Measurements from ENCODE around the gene SCNN1A.

Gene SCNN1A

DNA sequence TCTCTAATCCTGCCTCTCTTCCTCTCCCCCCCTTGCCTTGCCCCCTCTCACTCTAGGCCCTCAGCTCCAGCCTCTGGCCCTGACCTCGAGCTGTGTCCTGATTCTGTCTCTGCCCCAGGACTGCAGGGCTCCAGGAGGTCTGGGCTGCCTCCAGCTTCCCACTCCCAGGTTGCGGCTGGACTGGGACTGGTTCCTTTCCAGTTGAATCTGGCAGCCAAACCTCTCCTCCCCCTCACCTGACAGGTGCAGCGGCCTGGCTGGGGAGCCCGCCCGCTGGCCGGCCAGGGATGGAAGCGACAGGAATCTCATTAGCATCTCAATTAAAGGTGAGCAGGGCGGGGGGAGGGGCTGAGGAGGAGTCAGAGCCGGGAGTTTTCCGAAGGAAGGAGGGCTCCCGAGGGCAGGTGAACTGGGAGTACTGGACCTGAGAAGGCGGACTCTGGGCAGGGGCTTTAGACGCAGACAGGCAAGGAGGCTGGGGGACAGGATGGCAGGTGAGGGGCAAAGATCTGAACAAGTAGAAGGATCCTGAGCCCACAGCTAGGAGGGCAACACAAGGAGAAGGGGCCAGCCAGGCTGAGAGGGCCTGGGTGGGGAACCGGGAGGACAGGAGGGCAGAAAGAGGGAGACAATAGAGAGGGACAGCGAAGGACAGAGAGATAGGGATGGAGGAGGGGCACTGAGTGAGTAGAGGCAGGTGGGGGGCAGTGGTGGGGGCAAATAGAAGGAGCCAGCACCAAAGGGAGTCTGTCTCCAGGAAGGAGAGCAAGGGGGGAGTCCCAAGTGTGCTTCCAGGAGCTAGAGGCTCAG lies at the start of gene SCNN1A:
Gene SCNN1A (minus strand): TSS at position 295 of the 810 bp plus-strand sequence. CDS start 780 bp downstream, outside the sequence.
- DNase-seq = no peak

DNA sequence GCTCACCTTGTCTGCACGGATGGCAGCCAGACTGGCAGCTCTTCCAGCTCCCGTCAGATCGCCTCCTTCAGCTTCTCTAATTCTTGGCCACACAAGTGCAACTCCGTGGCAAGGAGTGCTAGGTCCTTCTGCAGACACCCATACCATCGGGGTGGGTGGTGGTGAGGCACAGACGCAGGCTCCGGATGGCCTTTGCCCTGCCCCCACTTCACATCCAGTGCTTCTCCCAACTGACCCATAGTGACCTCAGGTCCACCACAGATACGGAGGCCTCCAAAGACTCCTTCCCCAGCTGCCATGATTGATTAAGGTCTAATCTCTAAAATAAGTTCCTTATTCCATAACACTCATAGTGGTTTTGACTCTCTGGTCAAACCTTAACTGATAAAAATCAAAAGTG lies 49.5 kb upstream of the SCNN1A start:
- no peak for DNase-seq

DNA sequence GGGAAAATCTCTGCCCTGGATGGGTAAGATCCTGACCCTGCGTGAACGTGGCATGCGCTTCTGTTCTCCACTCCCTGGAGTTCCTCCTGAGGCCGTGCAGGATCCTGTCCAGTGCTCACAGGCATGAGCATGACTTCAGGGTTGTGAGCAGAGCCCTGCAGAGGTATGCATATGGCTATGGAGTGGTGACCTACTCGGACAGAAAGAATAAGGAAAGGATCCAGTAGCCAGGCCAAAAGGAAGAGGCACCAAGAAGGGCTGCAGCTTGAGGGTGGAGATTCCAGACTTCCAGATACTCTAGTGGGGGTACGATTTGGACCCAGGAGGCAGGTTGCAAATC lies 48.6 kb upstream of the SCNN1A start:
- no peak for DNase-seq

DNA sequence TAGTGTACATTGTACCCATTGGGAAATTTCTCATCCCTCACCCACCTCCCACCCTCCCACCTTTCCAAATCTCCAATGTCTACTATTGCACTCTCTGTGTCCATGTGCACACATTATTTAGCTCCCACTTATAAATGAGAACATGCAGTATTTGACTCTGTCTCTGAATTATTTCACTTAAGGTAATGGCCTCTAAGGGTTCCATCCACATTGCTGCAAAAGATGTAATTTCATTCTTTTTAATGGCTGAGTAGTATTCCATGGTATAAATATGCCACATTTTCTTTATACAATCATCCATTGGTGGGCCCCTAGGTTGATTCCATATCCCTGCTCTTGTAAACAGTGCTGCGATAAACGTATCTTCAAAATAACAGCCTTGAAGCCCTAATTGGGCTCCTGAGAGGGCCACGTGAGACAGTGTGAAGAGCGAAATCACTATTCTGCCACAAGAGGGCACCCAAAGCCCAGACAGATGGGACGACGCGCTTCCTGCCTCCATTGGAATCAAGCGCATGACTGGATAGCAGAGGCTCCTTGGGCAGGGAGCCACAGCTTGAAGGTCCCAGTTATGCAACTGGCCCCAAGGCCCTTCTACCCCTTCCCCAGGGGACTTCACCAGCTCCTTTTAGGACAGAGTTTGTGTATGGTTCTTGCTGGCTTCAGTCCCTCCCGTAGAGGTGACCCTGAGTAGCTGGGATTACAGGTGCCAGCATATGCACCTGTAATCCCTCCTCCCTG lies 48.1 kb upstream of the SCNN1A start:
- DNase-seq = peak; percentile 64 to 89

DNA sequence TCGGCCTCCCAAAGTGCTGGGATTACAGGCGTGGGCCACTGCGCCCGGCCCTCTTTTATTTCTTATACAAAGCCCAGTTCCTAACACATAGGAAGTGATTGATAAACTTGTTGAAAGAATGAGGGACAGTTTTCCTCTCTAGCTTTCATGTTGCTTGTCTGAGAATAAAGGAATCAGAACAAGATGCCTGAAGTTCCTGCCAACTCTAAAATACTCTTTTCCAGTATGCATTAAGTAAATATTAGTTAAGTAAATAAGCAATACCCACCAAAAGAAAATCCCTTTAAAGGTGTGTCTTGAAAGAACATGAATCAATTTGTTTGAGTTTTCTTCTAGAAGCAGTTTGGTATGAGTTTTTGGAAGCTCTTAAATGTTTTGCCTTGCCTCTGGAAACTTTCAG lies 45.0 kb upstream of the SCNN1A start:
- DNase-seq = no peak

DNA sequence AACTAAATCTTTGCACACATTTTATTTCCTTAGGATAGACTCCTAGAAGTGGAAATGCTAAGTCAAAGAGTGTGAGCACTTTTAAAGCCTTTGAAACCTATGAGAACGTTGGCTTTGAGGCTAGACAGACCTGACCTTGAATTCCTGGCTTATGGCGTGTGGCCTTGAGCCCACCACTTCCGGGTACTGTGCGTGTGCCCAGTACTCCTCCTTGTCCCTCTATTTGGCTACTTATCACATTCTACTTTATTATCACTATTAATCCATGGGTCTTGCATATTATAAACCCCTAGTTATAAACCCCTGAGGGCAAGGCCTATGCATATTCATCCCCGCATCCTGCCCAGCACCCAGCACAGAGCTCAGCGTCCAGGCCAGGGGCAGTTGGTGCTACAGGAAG lies 43.4 kb upstream of the SCNN1A start:
- no peak for DNase-seq

DNA sequence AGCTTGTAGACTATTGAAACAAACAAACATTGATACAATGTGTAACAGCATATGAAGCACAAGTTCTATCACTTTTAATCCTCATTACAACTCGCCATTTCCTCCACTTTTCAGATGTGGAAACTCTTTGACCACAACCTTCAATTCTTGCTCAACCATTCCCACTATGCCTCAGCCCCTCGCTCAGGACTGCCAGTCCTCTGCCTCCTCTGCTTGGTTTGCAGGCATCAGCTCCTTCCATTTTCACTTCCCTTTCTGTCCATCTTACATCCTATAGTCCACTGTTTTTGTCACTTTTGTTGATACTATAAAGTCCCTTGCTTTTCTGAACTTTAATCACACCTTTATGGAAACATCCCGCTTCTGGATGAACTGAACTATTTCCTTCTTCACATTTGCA lies 41.2 kb upstream of the SCNN1A start:
- DNase-seq = no peak

DNA sequence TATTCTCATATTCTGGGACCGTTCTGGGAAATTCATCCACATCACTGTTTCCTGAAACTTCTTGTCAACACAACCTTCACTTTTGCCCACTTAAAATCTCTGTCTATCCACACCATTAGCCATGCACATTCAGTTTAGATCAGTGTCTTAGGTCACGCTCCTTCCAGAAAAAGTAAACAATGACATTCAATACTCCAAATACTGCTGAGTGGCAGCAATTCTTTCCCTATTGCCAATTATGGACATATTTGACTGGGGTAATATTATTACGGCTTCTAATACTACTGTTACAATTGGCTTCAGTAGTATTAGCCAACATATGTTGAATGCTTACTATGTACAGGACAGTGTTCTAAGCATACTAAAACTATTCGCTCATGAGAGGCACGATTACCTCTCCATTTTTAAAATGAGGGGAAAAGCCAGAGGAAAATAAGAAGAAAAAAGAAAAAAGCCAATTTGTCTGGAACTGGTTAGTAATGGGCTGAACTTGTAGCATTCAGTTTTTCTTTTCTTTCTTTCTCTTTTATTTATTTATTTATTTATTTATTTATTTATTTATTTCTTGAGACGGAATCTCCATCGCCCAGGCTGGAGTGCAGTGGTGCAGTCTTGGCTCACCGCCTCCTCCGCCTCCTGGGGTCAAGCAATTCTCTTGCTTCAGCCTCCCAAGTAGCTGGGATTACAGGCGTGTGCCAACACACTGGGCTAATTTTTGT lies 32.0 kb upstream of the SCNN1A start:
- no peak for DNase-seq

DNA sequence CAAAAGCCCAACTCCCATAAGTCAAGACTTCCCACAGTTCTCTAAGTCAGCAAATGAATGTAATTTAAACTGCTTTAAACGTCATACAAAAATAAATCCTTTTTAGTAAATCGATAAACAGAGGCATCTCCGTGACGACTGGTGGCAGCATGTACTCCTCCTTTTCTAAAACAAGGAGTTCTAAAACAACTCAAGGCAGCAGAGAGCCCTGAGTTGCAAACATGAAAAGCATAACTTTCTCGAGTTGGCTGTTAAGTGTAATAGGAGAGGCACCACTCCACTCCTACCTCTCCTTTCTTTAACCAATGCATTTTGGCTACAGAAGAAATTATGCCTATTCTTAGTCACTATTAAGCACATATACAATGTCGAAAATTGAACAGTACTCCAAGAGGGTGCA lies 30.6 kb upstream of the SCNN1A start:
- no peak for DNase-seq

DNA sequence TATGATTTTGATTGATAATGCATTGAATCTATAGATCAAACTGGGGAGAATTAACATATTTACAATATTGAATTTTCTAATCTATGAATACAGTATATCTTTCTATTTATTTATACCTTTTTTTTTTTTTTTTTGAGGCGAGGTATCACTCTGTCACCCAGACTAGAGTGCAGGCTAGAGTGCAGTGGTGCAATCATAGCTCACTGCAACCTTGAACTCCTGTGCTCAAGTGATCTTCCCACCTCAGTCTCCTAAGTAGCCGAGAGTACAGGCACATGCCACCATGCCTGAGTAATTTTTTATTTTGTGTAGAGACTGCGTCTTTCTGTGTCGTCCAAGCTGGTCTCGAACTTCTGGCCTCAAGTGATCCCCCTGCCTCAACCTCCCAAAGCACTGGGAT lies 29.0 kb upstream of the SCNN1A start:
- DNase-seq = no peak

DNA sequence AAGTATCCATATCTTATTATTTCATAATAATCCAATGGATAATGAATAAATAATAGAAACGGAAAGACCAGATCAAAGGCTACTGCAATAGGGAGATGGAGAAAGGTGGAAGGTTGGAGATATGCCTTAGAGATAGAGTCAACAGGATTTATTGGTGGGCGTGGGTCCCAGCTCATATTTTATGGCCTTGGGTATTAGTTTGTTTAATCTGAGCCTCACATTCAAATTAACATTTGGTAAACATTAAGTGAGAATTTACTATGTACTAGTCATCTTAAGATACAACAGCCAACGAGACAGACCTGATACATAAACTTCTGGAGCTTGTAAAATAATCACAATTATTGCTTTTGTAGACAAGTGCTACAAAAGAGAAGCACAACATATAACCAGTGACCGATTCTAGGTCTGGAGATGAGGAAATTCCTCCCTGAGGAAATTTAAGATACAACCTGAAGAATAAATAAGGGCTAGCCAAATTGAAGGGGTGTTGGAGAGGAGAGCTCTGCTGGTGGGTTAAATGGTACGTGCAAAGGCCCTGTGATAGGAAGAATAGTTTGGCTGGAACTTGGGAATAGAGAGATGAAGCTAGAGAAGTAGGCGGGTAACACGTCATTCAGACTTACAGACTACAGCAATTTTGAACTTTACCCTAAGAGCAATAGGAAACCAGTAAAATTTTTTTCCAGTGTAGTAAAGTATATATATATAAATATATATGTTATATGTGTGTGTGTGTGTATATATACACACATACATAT lies 24.7 kb upstream of the SCNN1A start:
- no peak for DNase-seq

DNA sequence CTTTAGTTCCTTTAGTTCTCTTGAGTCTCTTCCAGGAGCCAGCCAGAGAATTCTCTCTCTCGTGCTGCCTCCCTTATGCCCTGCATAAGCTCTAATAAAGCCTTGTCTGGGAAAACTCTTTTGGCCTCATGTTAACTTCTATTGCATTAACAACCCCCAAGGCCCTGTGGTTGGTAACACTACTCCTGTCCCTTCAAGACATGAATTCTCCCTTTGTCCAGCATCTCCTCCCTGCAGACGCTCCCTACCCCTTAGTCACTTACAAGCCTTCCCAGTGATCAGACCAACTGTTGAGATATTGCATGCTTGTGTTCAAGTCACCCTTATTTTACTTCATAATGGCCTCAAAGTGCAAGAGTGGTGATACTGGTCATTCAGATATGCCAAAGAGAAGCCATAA lies 20.7 kb upstream of the SCNN1A start:
- no peak for DNase-seq

DNA sequence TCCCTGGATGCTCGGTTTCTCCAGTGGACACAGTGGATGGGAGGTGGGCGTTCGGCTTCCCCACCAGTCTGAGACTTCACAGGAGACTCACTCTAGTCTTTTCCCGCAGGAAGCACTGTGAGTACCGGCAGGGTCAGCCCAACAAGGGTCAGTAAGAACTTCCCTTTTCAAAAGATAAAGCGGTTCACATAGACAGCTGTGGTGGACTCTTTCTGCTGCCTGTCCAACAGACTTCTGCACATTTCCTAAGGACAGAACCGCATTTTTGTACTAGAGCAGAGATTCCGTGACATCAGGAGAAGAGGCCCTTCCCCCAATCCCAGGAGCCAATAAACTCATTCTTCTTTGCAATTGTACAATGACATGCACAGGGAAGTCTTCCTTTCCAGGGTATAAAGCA lies 19.0 kb upstream of the SCNN1A start:
- DNase-seq = no peak

DNA sequence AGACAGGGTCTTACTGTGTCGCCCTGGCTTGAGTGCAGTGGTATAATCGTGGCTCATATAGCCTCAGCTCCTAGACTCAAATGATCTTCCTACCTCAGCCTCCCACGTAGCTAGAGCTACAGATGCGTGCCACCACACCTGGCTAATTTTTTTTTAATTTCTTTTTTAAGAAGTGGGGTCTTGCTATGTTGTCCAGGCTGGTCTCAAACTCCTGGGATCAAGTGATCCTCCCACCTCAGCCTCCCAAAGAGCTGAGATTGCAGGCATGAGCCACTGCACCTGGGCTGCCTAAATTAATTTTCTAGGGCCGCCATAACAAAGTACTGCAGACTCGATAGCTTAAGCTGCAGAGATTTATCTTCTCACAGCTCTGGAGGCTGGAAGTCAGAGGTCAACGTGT lies 17.7 kb upstream of the SCNN1A start:
- DNase-seq = no peak

DNA sequence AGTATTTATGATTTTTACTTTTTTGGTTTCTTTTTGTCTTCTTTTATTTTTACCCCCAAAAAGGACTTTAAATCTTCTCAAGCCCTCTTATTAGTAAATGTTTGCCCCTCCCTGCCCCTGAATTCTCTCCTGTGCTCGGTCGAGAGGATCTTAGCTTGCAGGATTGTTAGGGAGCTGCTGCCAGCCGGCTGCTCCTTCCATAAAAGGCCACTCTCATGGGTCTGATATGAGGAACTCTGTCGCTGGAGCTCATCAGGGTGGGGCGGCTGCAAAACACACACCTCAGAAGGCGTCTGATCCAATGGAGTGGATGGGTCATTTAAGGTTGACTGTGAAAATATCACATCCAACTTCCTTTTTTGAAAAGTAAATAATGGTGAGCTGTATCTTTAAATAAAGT lies 17.1 kb upstream of the SCNN1A start:
- no peak for DNase-seq

DNA sequence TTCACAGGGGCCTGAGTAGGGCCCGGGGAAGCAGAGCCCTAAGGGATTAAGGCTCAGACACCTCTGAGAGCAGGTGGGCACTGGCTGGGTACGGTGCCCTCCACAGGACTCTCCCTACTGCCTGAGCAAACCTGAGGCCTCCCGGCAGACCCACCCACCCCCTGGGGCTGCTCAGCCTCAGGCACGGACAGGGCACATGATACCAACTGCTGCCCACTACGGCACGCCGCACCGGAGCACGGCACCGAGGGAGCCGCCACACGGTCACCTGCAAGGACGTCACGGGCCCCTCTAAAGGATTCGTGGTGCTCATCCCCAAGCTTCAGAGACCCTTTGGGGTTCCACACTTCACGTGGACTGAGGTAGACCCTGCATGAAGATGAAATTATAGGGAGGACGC lies 15.7 kb upstream of the SCNN1A start:
- no peak for DNase-seq

DNA sequence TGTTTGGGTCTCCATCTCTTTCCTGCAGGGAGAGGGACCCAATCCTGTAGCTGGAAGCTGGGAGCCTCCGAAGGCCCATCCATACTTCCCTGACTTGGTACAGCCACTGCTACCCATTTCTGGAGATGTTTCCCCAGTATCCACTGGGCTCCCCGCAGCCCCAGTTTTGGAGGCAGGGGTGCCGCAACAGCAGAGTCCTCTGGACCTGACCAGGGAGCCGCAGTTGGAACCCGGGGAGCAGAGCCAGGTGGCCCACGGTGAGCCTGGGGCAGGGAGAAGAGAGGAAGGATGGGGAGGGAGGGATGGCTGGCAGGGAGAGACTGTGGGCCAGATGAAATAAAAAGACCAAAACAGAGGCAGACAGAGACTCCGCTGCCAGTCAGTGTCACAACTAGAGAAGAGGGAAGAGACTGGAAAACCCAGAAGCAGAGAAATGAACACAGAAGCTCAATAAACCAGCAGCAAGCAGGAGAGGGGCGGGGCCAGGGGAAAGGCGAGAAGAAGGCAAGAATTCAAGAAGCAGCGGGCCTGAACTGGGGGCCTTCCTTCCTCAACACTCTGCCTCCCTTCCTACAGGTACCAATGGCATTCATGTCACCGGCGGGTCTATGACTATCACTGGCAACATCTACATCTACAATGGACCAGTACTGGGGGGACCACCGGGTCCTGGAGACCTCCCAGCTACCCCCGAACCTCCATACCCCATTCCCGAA lies 14.9 kb upstream of the SCNN1A start:
- no peak for DNase-seq

DNA sequence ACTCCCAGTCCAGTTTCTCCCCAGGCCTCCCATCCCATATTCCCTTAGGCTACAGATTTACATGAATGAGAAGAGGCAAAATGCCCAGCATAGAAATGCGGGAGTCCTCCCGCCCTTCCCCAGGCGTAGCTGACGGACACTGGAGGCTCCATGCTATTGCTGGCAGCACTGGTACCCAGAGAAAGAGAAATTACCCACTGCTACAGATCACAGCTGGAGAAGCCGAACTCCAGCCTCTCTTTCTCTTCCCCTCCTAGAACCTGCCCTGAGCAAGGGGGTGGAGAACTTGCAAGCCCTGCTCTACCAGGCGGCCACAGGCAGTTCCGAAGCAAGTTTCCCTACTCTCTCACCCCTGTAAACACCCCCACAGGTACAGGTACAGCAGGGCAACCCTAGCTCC lies 12.2 kb upstream of the SCNN1A start:
- no peak for DNase-seq

DNA sequence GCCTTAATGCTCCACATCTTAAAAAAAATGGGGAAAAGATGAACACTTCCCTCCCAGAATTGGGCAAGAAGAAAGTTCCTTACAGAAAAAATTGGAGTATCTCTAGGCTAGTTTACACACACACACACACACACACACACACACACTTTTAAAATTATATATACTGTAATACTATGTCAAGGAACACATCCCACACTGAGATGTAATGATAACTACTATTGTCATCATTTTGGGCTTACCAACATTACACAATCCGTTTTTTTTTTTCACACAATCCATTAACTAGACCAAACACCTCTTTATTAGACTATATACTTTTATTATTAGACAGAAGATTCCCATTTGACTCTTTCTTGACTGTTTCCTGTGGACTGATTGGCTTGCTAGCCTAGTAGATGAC lies 11.1 kb upstream of the SCNN1A start:
- no peak for DNase-seq

DNA sequence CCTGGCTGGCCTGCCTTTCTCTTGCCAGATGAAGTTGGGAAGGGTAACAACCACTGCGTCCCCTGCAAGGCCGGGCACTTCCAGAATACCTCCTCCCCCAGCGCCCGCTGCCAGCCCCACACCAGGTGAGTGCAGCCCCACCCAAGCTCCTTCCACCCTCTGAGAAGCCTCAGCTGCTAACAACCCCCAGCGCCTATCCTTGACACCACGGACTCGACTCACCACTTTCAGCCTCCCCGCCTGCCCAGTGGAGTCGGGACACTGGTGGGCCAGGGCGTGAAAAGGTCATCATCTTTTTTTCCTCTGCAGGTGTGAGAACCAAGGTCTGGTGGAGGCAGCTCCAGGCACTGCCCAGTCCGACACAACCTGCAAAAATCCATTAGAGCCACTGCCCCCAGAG lies 10.7 kb upstream of the SCNN1A start:
- DNase-seq = no peak

DNA sequence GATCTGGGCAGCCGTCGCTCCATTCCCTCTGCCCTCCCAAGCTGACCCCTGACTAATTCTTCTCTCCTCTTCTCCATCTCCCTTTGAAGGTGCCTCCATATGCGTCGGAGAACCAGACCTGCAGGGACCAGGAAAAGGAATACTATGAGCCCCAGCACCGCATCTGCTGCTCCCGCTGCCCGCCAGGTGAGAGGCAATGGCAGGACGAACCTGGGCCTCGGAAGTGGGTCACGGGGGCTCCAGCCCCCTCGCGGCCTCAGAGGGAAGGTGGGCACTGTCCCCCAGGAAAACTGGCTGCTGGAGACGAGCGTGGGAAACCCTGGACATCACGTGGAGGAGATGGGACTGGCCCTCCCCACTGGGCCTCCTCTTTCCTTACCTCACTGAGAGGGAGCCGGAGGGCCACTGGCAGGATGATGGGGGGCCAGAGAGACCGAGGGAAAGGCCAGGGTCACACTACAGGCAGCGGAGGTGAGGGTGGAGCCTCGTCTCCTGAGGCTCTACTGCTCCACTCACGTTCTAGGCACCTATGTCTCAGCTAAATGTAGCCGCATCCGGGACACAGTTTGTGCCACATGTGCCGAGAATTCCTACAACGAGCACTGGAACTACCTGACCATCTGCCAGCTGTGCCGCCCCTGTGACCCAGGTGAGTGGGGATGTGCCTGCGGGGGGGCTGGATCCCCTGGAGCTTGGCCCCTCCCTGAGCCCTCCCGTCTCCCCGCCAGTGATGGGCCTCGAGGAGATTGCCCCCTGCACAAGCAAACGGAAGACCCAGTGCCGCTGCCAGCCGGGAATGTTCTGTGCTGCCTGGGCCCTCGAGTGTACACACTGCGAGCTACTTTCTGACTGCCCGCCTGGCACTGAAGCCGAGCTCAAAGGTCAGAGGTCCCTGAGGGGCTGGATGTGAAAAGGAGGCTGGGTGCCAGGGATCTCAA lies 9.4 kb upstream of the SCNN1A start:
- no peak for DNase-seq

Data from NCI-H524 (cell line).